Pancreas (tissue), 10 donors: ENCODE results near the gene FNDC3B. TPM values are rescaled to one million over a fixed set of nuclear protein-coding genes. Genes with fewer than 3 reads are reported as not detected.

Experiments used
- ATAC-seq, 4 donors: fragments of 200-7000 bp; cut with Tn5 transposase; one replicate each; pipeline versions ENCODE4 v1.8.0 to v1.9.1; 2020; ENCODE audit warnings: mild to moderate bottlenecking in 4 of 4, moderate library complexity in 4 of 4
- DNase-seq, 6 donors: peaks; one replicate each; pipeline ENCODE4 v3.0.0-alpha.2; 2020
- FAIRE-seq: peaks from 2 replicates; lab custom pipeline; 2012; peaks lifted over from hg19 to GRCh38; lab: Jason Lieb, UNC
- H3K27ac ChIP-seq, 4 donors: fragments of 200-600 bp; sonication (generic); 1 replicate in 3 of 4; 2 replicates in 1 of 4; pipeline versions ENCODE4 v1.5.0 to v1.8.0; 2020
- H3K27me3 ChIP-seq, 4 donors: fragments of 200-600 bp; one replicate each; pipeline ENCODE4 v1.8.0; 2021
- H3K36me3 ChIP-seq, 3 donors: fragments of 200-600 bp; sonication (generic) in 1 of 3; one replicate each; pipeline versions ENCODE4 v1.5.0 to v1.8.0; 2020 to 2021
- H3K4me1 ChIP-seq, 3 donors: fragments of 200-600 bp; one replicate each; pipeline ENCODE4 v1.8.0; 2021
- H3K4me3 ChIP-seq, 4 donors: fragments of 200-600 bp; sonication (generic) in 2 of 4; one replicate each; pipeline versions ENCODE4 v1.5.0 to v1.8.0; 2020 to 2021
- H3K9me3 ChIP-seq, 4 donors: fragments of 200-600 bp; one replicate each; pipeline ENCODE4 v1.8.0; 2021
- WGBS, 2 donors: extraction: QIAGEN DNeasy Blood & Tissue Kit; methylation state at CpG; one replicate each; pipeline ENCODE4 v1.1.7; 2013; 5-methylcytosine and 5-hydroxymethylcytosine counted together
- intact Hi-C, 3 donors: fragments of 100-400 bp; cut with DNase I; formaldehyde crosslinking; loops; one replicate each; pipeline versions ENCODE4 v1.11.1 to v1.14.2; 2022
- polyA plus RNA-seq, 2 donors: library from polyadenylated mRNA; stranded (reverse); fragments of 200-250 nt; gene quantifications; one replicate each; pipeline ENCODE4 v1.2.3, GENCODE V29; 2013
- total RNA-seq, 6 donors: library from RNA; stranded (reverse); fragmentation: NEBNext Ultra II Directional in 4 of 6; extraction: Animal tissue kit (Norgen Biotek cat#: 25700) in 4 of 6; gene quantifications; one replicate each; pipeline versions ENCODE4 v1.2.1 to v1.2.4, GENCODE V29; 2021 to 2023
- TF ChIP-seq, protein P1 (sequence below), 4 donors: fragments of 200-600 bp; sonication (generic) in 3 of 4; IDR thresholded peaks; one replicate each; pipeline versions ENCODE4 v1.5.0 to v1.8.0; 2021; ENCODE audit warnings: antibody characterized with exemption in 4 of 4
- donor health status: healthy with polysubstance abuse.
- donor health status: DM: no; HTN: no; CAD: no; lungs with moderate emphysema.
- donor health status: DM: no; HTN: no; CAD: no.
- donor health status: control.
- donor health status: control.
- donor health status: Bipolar disorder and iron deficiency.
- donor health status: DM: yes; HTN: yes; CAD: no.
- donor health status: DM: no; HTN: no; CAD: no.
- donor health status: DM: no; HTN: no; CAD: no.
- donor health status: DM: yes; HTN: yes; CAD: no.

Gene FNDC3B
- total and polyA plus RNA-seq, 8 donors, result 9.3 to 126 (median 73.2) TPM

DNA sequence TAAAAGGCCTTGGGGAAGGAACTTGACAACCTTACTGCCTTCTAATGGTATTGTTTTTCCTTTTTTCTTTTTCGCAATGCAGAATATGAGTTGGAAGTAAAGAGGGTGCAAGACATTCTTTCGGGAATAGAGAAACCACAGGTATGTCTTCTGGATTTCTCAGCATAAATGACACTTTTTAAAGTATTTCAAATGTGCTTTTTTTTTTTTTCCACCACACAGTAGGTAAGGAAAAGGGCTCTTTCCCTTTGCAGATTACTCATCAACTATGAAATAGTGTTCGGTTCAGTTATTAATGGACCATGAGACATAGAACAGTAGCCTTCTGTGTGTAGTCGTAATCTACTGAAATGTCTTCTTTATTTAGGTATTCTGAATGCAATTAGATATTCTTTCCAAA is 246.5 kb downstream of the FNDC3B start:
- H3K27me3 ChIP-seq, result no peaks in the 10 kb centered on the region
- peaks cover under 1 to 11% (median 6%) of the 10 kb centered on the region in 3 donors for H3K4me1 ChIP-seq
- TF ChIP-seq, protein P1, sequence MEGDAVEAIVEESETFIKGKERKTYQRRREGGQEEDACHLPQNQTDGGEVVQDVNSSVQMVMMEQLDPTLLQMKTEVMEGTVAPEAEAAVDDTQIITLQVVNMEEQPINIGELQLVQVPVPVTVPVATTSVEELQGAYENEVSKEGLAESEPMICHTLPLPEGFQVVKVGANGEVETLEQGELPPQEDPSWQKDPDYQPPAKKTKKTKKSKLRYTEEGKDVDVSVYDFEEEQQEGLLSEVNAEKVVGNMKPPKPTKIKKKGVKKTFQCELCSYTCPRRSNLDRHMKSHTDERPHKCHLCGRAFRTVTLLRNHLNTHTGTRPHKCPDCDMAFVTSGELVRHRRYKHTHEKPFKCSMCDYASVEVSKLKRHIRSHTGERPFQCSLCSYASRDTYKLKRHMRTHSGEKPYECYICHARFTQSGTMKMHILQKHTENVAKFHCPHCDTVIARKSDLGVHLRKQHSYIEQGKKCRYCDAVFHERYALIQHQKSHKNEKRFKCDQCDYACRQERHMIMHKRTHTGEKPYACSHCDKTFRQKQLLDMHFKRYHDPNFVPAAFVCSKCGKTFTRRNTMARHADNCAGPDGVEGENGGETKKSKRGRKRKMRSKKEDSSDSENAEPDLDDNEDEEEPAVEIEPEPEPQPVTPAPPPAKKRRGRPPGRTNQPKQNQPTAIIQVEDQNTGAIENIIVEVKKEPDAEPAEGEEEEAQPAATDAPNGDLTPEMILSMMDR (IDR thresholded peaks at IDR 0.05), result no peak
- ATAC-seq (no peak), FAIRE-seq (no peak), DNase-seq (no peak)
- H3K4me3 ChIP-seq, result no peak overlapping the region
- intact Hi-C loops, result no loop called here
- H3K36me3 ChIP-seq, result peaks cover 0 to 13% (median 0%) of the 10 kb centered on the region in 3 donors
- no peak overlapping the region for H3K27ac ChIP-seq
- H3K9me3 ChIP-seq, result no peaks in the 10 kb centered on the region
- 78 to 84% methylated on average over 4 of the region's 4 CpGs for WGBS, 2 donors

DNA sequence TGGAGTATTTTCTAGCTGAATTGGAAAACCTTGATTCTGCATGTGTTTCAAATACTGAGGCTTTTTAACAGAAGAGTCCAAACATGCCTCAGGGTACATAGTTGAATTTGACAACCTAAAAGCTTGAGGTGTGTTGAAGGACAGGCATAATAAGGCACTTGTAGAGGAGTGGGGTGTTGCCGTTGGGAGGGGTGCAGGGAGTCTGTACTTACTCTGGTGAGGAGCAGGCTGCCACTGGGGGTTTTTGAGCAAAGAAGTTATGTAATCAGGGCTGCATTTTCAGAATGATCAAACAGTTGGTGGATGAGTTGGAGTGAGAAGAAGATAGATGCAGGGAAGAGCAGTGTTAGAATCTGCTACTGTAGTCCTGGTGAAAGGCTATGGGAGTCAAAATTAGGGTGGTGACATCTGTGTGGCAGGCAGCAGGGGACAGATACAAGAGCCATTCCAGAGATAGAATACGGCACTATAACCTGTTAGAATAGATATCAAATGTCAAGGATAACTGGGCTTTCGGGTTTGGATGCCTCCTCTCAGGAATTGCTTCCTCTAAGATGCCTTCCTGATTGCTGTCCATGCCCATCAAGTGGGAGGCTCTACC is 247.3 kb downstream of the FNDC3B start:
- no peaks in the 10 kb centered on the region for H3K9me3 ChIP-seq
- 60 to 67% methylated on average over 3 of the region's 3 CpGs for WGBS, 2 donors
- H3K4me3 ChIP-seq, result no peak overlapping the region
- no peak for ATAC-seq
- peaks cover 6 to 11% (median 8%) of the 10 kb centered on the region in 3 donors for H3K4me1 ChIP-seq
- intact Hi-C loops, result no loop called here
- DNase-seq, result no peak
- H3K27ac ChIP-seq, result no peak overlapping the region
- no peak for FAIRE-seq
- H3K27me3 ChIP-seq, result no peaks in the 10 kb centered on the region
- peaks cover 0 to 13% (median 0%) of the 10 kb centered on the region in 3 donors for H3K36me3 ChIP-seq
- TF ChIP-seq, protein P1 (IDR thresholded peaks at IDR 0.05), result no peak

DNA sequence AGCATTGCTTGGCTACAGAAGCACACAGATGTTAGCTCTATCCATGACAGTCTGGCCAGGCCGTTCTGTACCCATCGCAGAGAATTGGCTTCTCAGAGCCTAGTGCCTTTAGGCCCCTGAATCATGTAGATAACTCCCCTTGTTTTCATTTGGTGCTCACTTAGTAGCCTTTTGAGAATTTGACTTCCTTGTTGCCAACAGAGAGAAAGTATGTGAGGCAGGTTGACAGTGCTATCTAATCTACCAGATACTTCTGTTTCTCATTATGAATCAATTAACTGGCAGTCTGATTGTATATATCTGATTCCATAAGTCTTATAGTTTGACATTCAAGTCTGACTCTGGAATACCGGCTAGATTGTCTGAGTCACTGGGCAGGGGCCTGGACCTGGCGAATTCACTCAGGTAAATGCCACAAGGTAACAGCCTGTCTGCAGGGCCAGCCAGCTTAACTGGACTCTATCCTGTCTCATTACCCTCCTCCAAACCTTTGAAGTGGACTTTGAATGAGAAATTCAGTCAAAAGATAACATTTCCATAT is 248.6 kb downstream of the FNDC3B start:
- Histone ChIP-seq H3K4me1 (peaks cover 6 to 15% (median 9%) of the 10 kb centered on the region in 3 donors), H3K9me3 (no peaks in the 10 kb centered on the region), H3K27me3 (no peaks in the 10 kb centered on the region), H3K36me3 (peaks cover 0 to 13% (median 0%) of the 10 kb centered on the region in 3 donors), H3K27ac (peak overlapping the region in 1 of 4 donors; percentile 15), H3K4me3 (no peak overlapping the region)
- intact Hi-C loops, result no loop called here
- WGBS, 2 donors, result 75% methylated on average over 4 of the region's 4 CpGs
- TF ChIP-seq, protein P1 (IDR thresholded peaks at IDR 0.05), result no peak
- FAIRE-seq (no peak), DNase-seq (no peak), ATAC-seq (no peak)

DNA sequence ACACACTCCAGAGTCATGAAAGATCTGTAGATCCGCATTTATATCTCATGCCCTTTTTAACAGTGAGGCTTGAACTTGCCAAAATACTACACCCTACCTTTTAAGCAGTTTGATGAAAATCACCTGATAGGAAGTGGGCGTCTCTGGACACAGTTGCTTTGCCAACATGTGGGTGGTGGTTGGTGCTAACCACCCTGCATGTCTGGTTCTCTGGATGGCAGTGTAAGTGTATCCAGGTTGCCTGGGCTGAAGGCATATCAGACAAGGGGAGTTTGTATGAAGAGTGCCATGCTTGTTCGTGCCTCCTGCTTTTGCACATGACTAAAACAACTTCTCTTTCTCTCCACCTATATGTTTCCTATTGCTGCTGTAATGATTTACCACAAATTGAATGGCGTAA is 249.3 kb downstream of the FNDC3B start:
- Histone ChIP-seq H3K36me3 (peaks cover 0 to 13% (median 0%) of the 10 kb centered on the region in 3 donors), H3K27ac (peak overlapping the region in 1 of 4 donors; percentile 12), H3K27me3 (no peaks in the 10 kb centered on the region), H3K4me3 (no peak overlapping the region), H3K9me3 (no peaks in the 10 kb centered on the region), H3K4me1 (peaks cover 4 to 15% (median 6%) of the 10 kb centered on the region in 3 donors)
- no peak for DNase-seq
- TF ChIP-seq, protein P1 (IDR thresholded peaks at IDR 0.05), result no peak
- ATAC-seq, result no peak
- FAIRE-seq, result no peak
- intact Hi-C loops, result no loop called here
- WGBS, 2 donors, result 83 to 85% methylated on average over 4 of the region's 4 CpGs

DNA sequence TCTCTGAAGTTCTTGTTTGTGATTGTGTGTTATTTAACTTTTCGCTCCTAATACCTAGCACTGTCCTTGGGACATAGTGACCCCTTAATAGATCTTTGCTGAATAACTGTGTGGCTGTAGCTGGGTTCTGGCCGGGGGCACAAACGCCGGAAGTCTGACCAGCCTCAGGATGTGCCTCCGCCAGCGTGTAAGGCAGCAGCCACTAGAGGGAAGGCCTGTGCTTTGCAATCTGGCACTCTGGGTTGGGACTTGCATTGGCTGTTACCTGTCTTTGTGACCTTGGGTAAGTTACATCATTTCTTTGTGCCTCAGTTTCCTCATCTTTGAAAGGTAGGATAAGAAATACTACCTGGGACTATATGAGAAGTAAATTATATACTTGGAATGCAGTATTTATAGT is 250.2 kb downstream of the FNDC3B start:
- intact Hi-C loops, result no loop called here
- Histone ChIP-seq H3K36me3 (peaks cover 0 to 16% (median 0%) of the 10 kb centered on the region in 3 donors), H3K27ac (peak overlapping the region in 1 of 4 donors; percentile 12), H3K9me3 (no peaks in the 10 kb centered on the region), H3K27me3 (no peaks in the 10 kb centered on the region), H3K4me1 (peaks cover 4 to 15% (median 6%) of the 10 kb centered on the region in 3 donors), H3K4me3 (no peak overlapping the region)
- DNase-seq, result no peak
- no peak for FAIRE-seq
- peak in 3 of 4 donors; percentile 53 to 63 (median 58) for ATAC-seq
- TF ChIP-seq, protein P1 (IDR thresholded peaks at IDR 0.05), result no peak
- 80 to 91% methylated on average over 6 of the region's 6 CpGs for WGBS, 2 donors
